HCT116 (cell line): Measurements from ENCODE around the gene NELL1. TPM values are rescaled to one million over a fixed set of nuclear protein-coding genes. Genes with fewer than 3 reads are reported as not detected.

Source experiments
- ATAC-seq: fragments of 200-7000 bp; cut with Tn5 transposase; 2 replicates; pipeline ENCODE4 v1.9.1; 2020; ENCODE audit warnings: mild to moderate bottlenecking, moderate library complexity
- BruUV-seq: library from RNA; stranded (reverse); fragments of 400-500 nt; replicated peaks from 2 replicates; lab custom pipeline; 2021; lab: Mats Ljungman, UMichigan
- CTCF ChIA-PET: fragments of 300-600 bp; sonication (Branson Sonifier 250); formaldehyde crosslinking; loops from one replicate; lab custom pipeline; 2021; ENCODE audit warnings: antibody characterized with exemption; lab: Charles Lee
- POLR2A ChIA-PET: fragments of 300-600, 350-600 bp; sonication (Branson Sonifier 250); formaldehyde crosslinking; loops from one replicate; lab custom pipeline; 2021; ENCODE audit warnings: antibody characterized with exemption; lab: Charles Lee
- RAD21 ChIA-PET, 2 experiments: fragments of 300-600 bp; sonication (Branson Sonifier 250); formaldehyde crosslinking; loops; one replicate each; lab custom pipeline; 2023; ENCODE audit warnings: low total read pairs in 2 of 2; ENCODE audit not compliant: uncharacterized antibody in 2 of 2, unreplicated experiment in 2 of 2, low non-redundant PET in 1 of 2; lab: Charles Lee
- DNase-seq: peaks from one replicate; pipeline ENCODE4 v3.0.0-alpha.2; 2010; ENCODE audit warnings: low read depth, low spot score
- H2AFZ ChIP-seq: fragments of 200-600 bp; shearing (Covaris generic), sonication (generic); 2 replicates; pipeline ENCODE4 v1.6.1; 2017; ENCODE audit warnings: low read depth, mixed run types, mixed read lengths, antibody characterized with exemption, low read length; ENCODE audit not compliant: poor library complexity, severe bottlenecking
- H3K27ac ChIP-seq: 2 replicates; pipeline ENCODE4 v1.5.1; 2012; ENCODE audit warnings: low read depth, low read length
- H3K27me3 ChIP-seq: fragments of 200-600 bp; sonication (generic); 2 replicates; pipeline ENCODE4 v1.6.1; 2016; ENCODE audit warnings: mixed run types, low read length, mixed read lengths; ENCODE audit not compliant: insufficient read depth
- H3K36me3 ChIP-seq, 2 experiments: fragments of 200-500 bp in 1 of 2; fragments of 200-600 bp in 1 of 2; sonication (Bioruptor generic) in 1 of 2; sonication (generic) in 1 of 2; 2 replicates each; pipeline versions ENCODE4 v1.5.1 to v1.6.1; 2014 to 2016; ENCODE audit warnings: low read length in 2 of 2, inconsistent platforms in 1 of 2, mixed read lengths in 1 of 2, mixed run types in 1 of 2; ENCODE audit not compliant: insufficient read depth in 2 of 2, control insufficient read depth in 1 of 2
- H3K4me1 ChIP-seq, 2 experiments: fragments of 200-600 bp in 1 of 2; sonication (generic) in 1 of 2; 2 replicates each; pipeline versions ENCODE4 v1.5.1 to v1.6.1; 2012 to 2017; ENCODE audit warnings: low read length in 2 of 2, inconsistent platforms in 1 of 2, mild to moderate bottlenecking in 1 of 2, mixed read lengths in 1 of 2, mixed run types in 1 of 2, moderate library complexity in 1 of 2; ENCODE audit not compliant: insufficient read depth in 2 of 2, control insufficient read depth in 1 of 2
- H3K4me2 ChIP-seq: fragments of 200-600 bp; sonication (generic); 2 replicates; pipeline ENCODE4 v1.6.1; 2017; ENCODE audit warnings: mixed run types, low read length, mixed read lengths
- H3K4me3 ChIP-seq, 2 experiments: fragments of 200-600 bp in 1 of 2; sonication (generic) in 1 of 2; replicated peaks in 1 of 2; 2 replicates each; pipeline ENCODE4 v1.5.1; 2011 to 2016; ENCODE audit warnings: low read length in 2 of 2, control low read depth in 1 of 2, low read depth in 1 of 2, mild to moderate bottlenecking in 1 of 2, mixed read lengths in 1 of 2, mixed run types in 1 of 2
- H3K79me2 ChIP-seq: fragments of 200-600 bp; sonication (generic); 2 replicates; pipeline ENCODE4 v1.6.1; 2017; ENCODE audit warnings: mild to moderate bottlenecking, mixed run types, low read length, moderate library complexity, mixed read lengths; ENCODE audit not compliant: insufficient read depth
- H3K9ac ChIP-seq: fragments of 200-600 bp; sonication (generic); 2 replicates; pipeline ENCODE4 v1.6.1; 2016; ENCODE audit warnings: low read length, mixed read lengths
- H3K9me2 ChIP-seq: fragments of 200-600 bp; sonication (generic), shearing (Covaris generic); 2 replicates; pipeline ENCODE4 v1.6.1; 2017; ENCODE audit warnings: mixed run types, mild to moderate bottlenecking, moderate library complexity; ENCODE audit not compliant: insufficient read depth
- H3K9me3 ChIP-seq, 2 experiments: fragments of 200-500 bp in 1 of 2; fragments of 200-600 bp in 1 of 2; sonication (Bioruptor generic) in 1 of 2; sonication (generic) in 1 of 2; 2 replicates each; pipeline ENCODE4 v1.6.1; 2014 to 2017; ENCODE audit warnings: low read length in 2 of 2, mixed read lengths in 2 of 2, inconsistent platforms in 1 of 2, low read depth in 1 of 2, mild to moderate bottlenecking in 1 of 2, mixed run types in 1 of 2, moderate library complexity in 1 of 2; ENCODE audit not compliant: control insufficient read depth in 1 of 2, insufficient read depth in 1 of 2
- H4K20me1 ChIP-seq: fragments of 200-600 bp; sonication (generic), shearing (Covaris generic); 2 replicates; pipeline ENCODE4 v1.6.1; 2017; ENCODE audit warnings: mixed run types, mild to moderate bottlenecking, moderate library complexity; ENCODE audit not compliant: insufficient read depth
- ATF3 ChIP-seq: IDR thresholded peaks from 2 replicates; pipeline ENCODE4 v1.6.1; 2012
- CBX3 ChIP-seq: IDR thresholded peaks from 2 replicates; pipeline ENCODE4 v1.6.1; 2012; ENCODE audit warnings: low read depth
- EGR1 ChIP-seq: IDR thresholded peaks from 2 replicates; pipeline ENCODE4 v1.6.1; 2012; ENCODE audit warnings: low read depth
- ELF1 ChIP-seq: IDR thresholded peaks from 2 replicates; pipeline ENCODE4 v1.6.1; 2012; ENCODE audit warnings: low read depth, borderline replicate concordance
- EZH2 ChIP-seq: fragments of 200-600 bp; sonication (generic); IDR thresholded peaks from 2 replicates; pipeline ENCODE4 v1.6.1; 2017; ENCODE audit warnings: antibody characterized with exemption, mixed run types
- FOSL1 ChIP-seq: IDR thresholded peaks from 2 replicates; pipeline ENCODE4 v1.6.1; 2012; ENCODE audit warnings: low read depth
- JUND ChIP-seq: IDR thresholded peaks from 2 replicates; pipeline ENCODE4 v1.6.1; 2012
- MAX ChIP-seq: IDR thresholded peaks from 2 replicates; pipeline ENCODE4 v1.6.1; 2012
- REST ChIP-seq: IDR thresholded peaks from 2 replicates; pipeline ENCODE4 v1.6.1; 2012; ENCODE audit warnings: low read depth
- SIN3A ChIP-seq: IDR thresholded peaks from 2 replicates; pipeline ENCODE4 v1.6.1; 2012; ENCODE audit warnings: low read depth
- SP1 ChIP-seq: IDR thresholded peaks from 2 replicates; pipeline ENCODE4 v1.6.1; 2012; ENCODE audit warnings: low read depth
- ZBTB33 ChIP-seq: IDR thresholded peaks from 2 replicates; pipeline ENCODE4 v1.6.1; 2011; ENCODE audit warnings: mild to moderate bottlenecking, low read length, moderate library complexity; ENCODE audit not compliant: insufficient replicate concordance; ENCODE audit errors: extremely low read depth
- intact Hi-C: fragments of 100-400 bp; cut with micrococcal nuclease; formaldehyde crosslinking; loops from 2 replicates; pipeline ENCODE4 v1.10.0; 2022
- total RNA-seq: library from RNA; stranded (reverse); gene quantifications from one replicate; pipeline ENCODE4 v1.2.1, GENCODE V29; 2021; ENCODE audit not compliant: unreplicated experiment

Gene NELL1
- total RNA-seq, 1 experiment from 2014 or later = not detected

- intact Hi-C loops = no loop called here
- ChIA-PET CTCF (no interaction called here), POLR2A (no interaction called here), RAD21 (no interaction called here)
- H3K4me2 ChIP-seq = no peak overlapping the region
- H4K20me1 ChIP-seq = no peaks in the 10 kb centered on the region
- ATAC-seq (no peak), DNase-seq (no peak)
- no peaks in the 10 kb centered on the region for H3K4me1 ChIP-seq
- H2AFZ ChIP-seq = no peak overlapping the region
- H3K9me3 ChIP-seq = peaks cover 19 to 22% of the 10 kb centered on the region in 2 experiments; a peak in 2 of 4 replicates
- BruUV-seq = no TSS peak
- H3K4me3 ChIP-seq = no peak overlapping the region
- no peaks in the 10 kb centered on the region for H3K79me2 ChIP-seq
- H3K36me3 ChIP-seq = no peaks in the 10 kb centered on the region
- no peak for TF ChIP-seq REST
- TF ChIP-seq EGR1 = no peak
- TF ChIP-seq ZBTB33 = no peak
- no peak for TF ChIP-seq FOSL1
- no peak for TF ChIP-seq ELF1
- TF ChIP-seq SIN3A = no peak
- no peak for TF ChIP-seq JUND
- no peak for TF ChIP-seq MAX
- no peak for TF ChIP-seq ATF3
- no peak for TF ChIP-seq EZH2
- no peak for TF ChIP-seq SP1
- TF ChIP-seq CBX3 = no peak
- H3K27me3 ChIP-seq = no peaks in the 10 kb centered on the region
- no peak overlapping the region for H3K27ac ChIP-seq
- no peaks in the 10 kb centered on the region for H3K9me2 ChIP-seq
- no peak overlapping the region for H3K9ac ChIP-seq
Observed at GRCh38 chr11:21260101-21260500, 590.7 kb downstream of the NELL1 start.
